HEK293 (cell line): ENCODE results near the gene AP3D1.

Experiments used
- SETDB1 ChIP-seq: IDR thresholded peaks from one replicate; pipeline ENCODE4 v1.6.1; 2017; ENCODE audit warnings: mild to moderate bottlenecking, low read length, moderate library complexity, mixed read lengths; ENCODE audit not compliant: insufficient read length
- ZNF10 ChIP-seq: fragments of 450-650 bp; formaldehyde crosslinking; IDR thresholded peaks from 2 replicates; pipeline ENCODE4 v1.5.1; 2017; ENCODE audit warnings: missing biosample characterization, missing genetic modification characterization
- ZNF175 ChIP-seq: fragments of 450-650 bp; formaldehyde crosslinking; IDR thresholded peaks from 2 replicates; pipeline ENCODE4 v1.5.1; 2016; ENCODE audit warnings: missing biosample characterization, missing genetic modification characterization
- ZNF324 ChIP-seq: fragments of 450-650 bp; formaldehyde crosslinking; IDR thresholded peaks from 2 replicates; pipeline ENCODE4 v1.5.1; 2016; ENCODE audit warnings: missing biosample characterization, missing genetic modification characterization
- ZNF354C ChIP-seq: fragments of 450-650 bp; formaldehyde crosslinking; IDR thresholded peaks from 2 replicates; pipeline ENCODE4 v1.5.1; 2016; ENCODE audit warnings: missing biosample characterization, missing genetic modification characterization, low read depth, borderline replicate concordance
- ZNF530 ChIP-seq: fragments of 450-650 bp; formaldehyde crosslinking; IDR thresholded peaks from 2 replicates; pipeline ENCODE4 v1.5.1; 2016; ENCODE audit warnings: low read depth, missing biosample characterization, missing genetic modification characterization
- ZNF747 ChIP-seq: fragments of 450-650 bp; formaldehyde crosslinking; IDR thresholded peaks from 2 replicates; pipeline ENCODE4 v1.5.1; 2016; ENCODE audit warnings: missing biosample characterization, missing genetic modification characterization
- ZNF785 ChIP-seq: fragments of 450-650 bp; formaldehyde crosslinking; IDR thresholded peaks from 2 replicates; pipeline ENCODE4 v1.5.1; 2016; ENCODE audit warnings: missing biosample characterization, missing genetic modification characterization
- TF ChIP-seq, protein P1 (sequence below): fragments of 450-650 bp; IDR thresholded peaks from 2 replicates; pipeline ENCODE4 v1.5.1; 2018; ENCODE audit warnings: missing biosample characterization, missing genetic modification characterization
- TF ChIP-seq, protein P2 (sequence below): fragments of 450-650 bp; formaldehyde crosslinking; IDR thresholded peaks from 2 replicates; pipeline ENCODE4 v1.5.1; 2016; ENCODE audit warnings: missing biosample characterization, missing genetic modification characterization
- TF ChIP-seq, protein P3 (sequence below): fragments of 450-650 bp; formaldehyde crosslinking; IDR thresholded peaks from 2 replicates; pipeline ENCODE4 v1.5.1; 2016; ENCODE audit warnings: missing biosample characterization, missing genetic modification characterization, borderline replicate concordance
- TF ChIP-seq, protein P4 (sequence below): IDR thresholded peaks from 2 replicates; pipeline ENCODE4 v1.6.1; 2011; ENCODE audit warnings: mild to moderate bottlenecking, low read depth, low read length, borderline replicate concordance

DNA sequence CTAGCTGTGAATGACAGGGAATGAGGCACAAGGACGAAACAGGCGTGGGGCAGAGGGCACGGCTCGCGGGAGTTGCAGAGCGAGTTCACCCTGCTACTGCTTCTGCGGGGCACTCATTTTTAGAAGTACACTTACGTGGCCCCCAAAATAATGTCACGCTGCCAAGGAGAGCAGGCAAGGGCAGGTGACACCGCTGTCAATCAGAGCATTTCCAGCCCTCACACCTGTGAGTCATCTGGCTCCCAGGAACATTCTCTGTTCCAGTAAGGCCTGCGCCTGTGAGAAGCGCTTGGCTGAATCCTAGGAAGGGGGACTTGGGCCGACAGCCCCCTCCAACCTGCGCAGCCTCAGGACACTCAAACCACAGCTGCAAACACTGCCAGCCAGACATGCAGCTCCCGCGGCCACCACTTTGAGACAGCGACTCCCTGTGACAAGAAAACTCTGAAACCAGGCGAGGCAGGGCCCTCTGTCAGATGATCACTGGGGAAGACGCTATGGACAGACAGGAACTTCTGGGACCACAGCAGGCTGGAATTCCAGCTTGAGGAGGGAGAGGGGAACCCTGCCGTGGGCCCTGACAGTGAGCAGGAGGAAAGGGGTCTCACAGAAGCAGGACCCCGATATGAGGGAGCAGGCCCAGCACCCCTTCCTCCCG lies 25.1 kb upstream of the AP3D1 start:
- no peak for TF ChIP-seq ZNF785
- TF ChIP-seq, protein P1, sequence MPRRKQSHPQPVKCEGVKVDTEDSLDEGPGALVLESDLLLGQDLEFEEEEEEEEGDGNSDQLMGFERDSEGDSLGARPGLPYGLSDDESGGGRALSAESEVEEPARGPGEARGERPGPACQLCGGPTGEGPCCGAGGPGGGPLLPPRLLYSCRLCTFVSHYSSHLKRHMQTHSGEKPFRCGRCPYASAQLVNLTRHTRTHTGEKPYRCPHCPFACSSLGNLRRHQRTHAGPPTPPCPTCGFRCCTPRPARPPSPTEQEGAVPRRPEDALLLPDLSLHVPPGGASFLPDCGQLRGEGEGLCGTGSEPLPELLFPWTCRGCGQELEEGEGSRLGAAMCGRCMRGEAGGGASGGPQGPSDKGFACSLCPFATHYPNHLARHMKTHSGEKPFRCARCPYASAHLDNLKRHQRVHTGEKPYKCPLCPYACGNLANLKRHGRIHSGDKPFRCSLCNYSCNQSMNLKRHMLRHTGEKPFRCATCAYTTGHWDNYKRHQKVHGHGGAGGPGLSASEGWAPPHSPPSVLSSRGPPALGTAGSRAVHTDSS, result no peak
- TF ChIP-seq, protein P2, sequence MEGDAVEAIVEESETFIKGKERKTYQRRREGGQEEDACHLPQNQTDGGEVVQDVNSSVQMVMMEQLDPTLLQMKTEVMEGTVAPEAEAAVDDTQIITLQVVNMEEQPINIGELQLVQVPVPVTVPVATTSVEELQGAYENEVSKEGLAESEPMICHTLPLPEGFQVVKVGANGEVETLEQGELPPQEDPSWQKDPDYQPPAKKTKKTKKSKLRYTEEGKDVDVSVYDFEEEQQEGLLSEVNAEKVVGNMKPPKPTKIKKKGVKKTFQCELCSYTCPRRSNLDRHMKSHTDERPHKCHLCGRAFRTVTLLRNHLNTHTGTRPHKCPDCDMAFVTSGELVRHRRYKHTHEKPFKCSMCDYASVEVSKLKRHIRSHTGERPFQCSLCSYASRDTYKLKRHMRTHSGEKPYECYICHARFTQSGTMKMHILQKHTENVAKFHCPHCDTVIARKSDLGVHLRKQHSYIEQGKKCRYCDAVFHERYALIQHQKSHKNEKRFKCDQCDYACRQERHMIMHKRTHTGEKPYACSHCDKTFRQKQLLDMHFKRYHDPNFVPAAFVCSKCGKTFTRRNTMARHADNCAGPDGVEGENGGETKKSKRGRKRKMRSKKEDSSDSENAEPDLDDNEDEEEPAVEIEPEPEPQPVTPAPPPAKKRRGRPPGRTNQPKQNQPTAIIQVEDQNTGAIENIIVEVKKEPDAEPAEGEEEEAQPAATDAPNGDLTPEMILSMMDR, result no peak
- no peak for TF ChIP-seq ZNF175 (tag by site-specific recombination)
- no peak for TF ChIP-seq ZNF10
- TF ChIP-seq ZNF354C, result no peak
- TF ChIP-seq ZNF324, result no peak
- TF ChIP-seq SETDB1, result no peak
- TF ChIP-seq, protein P3, sequence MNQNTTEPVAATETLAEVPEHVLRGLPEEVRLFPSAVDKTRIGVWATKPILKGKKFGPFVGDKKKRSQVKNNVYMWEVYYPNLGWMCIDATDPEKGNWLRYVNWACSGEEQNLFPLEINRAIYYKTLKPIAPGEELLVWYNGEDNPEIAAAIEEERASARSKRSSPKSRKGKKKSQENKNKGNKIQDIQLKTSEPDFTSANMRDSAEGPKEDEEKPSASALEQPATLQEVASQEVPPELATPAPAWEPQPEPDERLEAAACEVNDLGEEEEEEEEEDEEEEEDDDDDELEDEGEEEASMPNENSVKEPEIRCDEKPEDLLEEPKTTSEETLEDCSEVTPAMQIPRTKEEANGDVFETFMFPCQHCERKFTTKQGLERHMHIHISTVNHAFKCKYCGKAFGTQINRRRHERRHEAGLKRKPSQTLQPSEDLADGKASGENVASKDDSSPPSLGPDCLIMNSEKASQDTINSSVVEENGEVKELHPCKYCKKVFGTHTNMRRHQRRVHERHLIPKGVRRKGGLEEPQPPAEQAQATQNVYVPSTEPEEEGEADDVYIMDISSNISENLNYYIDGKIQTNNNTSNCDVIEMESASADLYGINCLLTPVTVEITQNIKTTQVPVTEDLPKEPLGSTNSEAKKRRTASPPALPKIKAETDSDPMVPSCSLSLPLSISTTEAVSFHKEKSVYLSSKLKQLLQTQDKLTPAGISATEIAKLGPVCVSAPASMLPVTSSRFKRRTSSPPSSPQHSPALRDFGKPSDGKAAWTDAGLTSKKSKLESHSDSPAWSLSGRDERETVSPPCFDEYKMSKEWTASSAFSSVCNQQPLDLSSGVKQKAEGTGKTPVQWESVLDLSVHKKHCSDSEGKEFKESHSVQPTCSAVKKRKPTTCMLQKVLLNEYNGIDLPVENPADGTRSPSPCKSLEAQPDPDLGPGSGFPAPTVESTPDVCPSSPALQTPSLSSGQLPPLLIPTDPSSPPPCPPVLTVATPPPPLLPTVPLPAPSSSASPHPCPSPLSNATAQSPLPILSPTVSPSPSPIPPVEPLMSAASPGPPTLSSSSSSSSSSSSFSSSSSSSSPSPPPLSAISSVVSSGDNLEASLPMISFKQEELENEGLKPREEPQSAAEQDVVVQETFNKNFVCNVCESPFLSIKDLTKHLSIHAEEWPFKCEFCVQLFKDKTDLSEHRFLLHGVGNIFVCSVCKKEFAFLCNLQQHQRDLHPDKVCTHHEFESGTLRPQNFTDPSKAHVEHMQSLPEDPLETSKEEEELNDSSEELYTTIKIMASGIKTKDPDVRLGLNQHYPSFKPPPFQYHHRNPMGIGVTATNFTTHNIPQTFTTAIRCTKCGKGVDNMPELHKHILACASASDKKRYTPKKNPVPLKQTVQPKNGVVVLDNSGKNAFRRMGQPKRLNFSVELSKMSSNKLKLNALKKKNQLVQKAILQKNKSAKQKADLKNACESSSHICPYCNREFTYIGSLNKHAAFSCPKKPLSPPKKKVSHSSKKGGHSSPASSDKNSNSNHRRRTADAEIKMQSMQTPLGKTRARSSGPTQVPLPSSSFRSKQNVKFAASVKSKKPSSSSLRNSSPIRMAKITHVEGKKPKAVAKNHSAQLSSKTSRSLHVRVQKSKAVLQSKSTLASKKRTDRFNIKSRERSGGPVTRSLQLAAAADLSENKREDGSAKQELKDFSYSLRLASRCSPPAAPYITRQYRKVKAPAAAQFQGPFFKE (tag by site-specific recombination), result no peak
- no peak for TF ChIP-seq ZNF530 (tag by site-specific recombination)
- TF ChIP-seq, protein P4, sequence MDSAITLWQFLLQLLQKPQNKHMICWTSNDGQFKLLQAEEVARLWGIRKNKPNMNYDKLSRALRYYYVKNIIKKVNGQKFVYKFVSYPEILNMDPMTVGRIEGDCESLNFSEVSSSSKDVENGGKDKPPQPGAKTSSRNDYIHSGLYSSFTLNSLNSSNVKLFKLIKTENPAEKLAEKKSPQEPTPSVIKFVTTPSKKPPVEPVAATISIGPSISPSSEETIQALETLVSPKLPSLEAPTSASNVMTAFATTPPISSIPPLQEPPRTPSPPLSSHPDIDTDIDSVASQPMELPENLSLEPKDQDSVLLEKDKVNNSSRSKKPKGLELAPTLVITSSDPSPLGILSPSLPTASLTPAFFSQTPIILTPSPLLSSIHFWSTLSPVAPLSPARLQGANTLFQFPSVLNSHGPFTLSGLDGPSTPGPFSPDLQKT, result no peak
- TF ChIP-seq ZNF747 (tag by site-specific recombination), result no peak
